Endothelial cell of umbilical vein (primary cell): ENCODE data around the gene SEZ6L. TPM values are rescaled to one million over a fixed set of nuclear protein-coding genes. Genes with fewer than 3 reads are reported as not detected.

Experiments
- BruUV-seq: library from RNA; stranded (reverse); fragments of 400-500 nt; replicated peaks from 2 replicates; lab custom pipeline; 2021; lab: Mats Ljungman, UMichigan
- CTCF ChIA-PET: fragments of 300-600, 350-600 bp; sonication (Branson Sonifier 250); formaldehyde crosslinking; loops from one replicate; lab custom pipeline; 2021; ENCODE audit warnings: antibody characterized with exemption, inconsistent platforms; lab: Charles Lee
- POLR2A ChIA-PET: fragments of 300-600, 350-600 bp; sonication (Branson Sonifier 250); formaldehyde crosslinking; loops from one replicate; lab custom pipeline; 2021; ENCODE audit warnings: antibody characterized with exemption, inconsistent platforms; lab: Charles Lee
- DNase-seq: peaks from one replicate; pipeline ENCODE4 v3.0.0-alpha.2; 2011; ENCODE audit warnings: low read depth, low spot score
- FAIRE-seq: peaks from 2 replicates; lab custom pipeline; 2011; peaks lifted over from hg19 to GRCh38; lab: Jason Lieb, UNC
- H2AFZ ChIP-seq: 2 replicates; pipeline ENCODE4 v1.6.0; 2012; ENCODE audit warnings: low read depth, low read length, control low read depth, inconsistent platforms
- H3K27ac ChIP-seq: 2 replicates; pipeline ENCODE4 v1.5.1; 2011; ENCODE audit warnings: low read depth, mild to moderate bottlenecking, control low read depth, low read length, moderate library complexity; ENCODE audit not compliant: insufficient read depth
- H3K27me3 ChIP-seq, 2 experiments: 2 replicates each; pipeline versions ENCODE4 v1.6.0 to v1.6.1; 2011; ENCODE audit warnings: low read length in 2 of 2, mixed read lengths in 1 of 2; ENCODE audit not compliant: control insufficient read depth in 2 of 2, insufficient read depth in 2 of 2
- H3K36me3 ChIP-seq, 2 experiments: 2 replicates in 1 of 2; 3 replicates in 1 of 2; pipeline ENCODE4 v1.5.1; 2011; ENCODE audit warnings: low read length in 2 of 2, mild to moderate bottlenecking in 1 of 2, moderate library complexity in 1 of 2; ENCODE audit not compliant: control insufficient read depth in 2 of 2, insufficient read depth in 2 of 2; ENCODE audit errors: extremely low read depth in 1 of 2
- H3K4me1 ChIP-seq: 3 replicates; pipeline ENCODE4 v1.5.1; 2011; ENCODE audit warnings: mild to moderate bottlenecking, low read length; ENCODE audit not compliant: control insufficient read depth, insufficient read depth; ENCODE audit errors: extremely low read depth
- H3K4me2 ChIP-seq: 2 replicates; pipeline ENCODE4 v1.6.1; 2011; ENCODE audit warnings: low read length, control low read depth, mixed read lengths; ENCODE audit not compliant: insufficient read depth
- H3K4me3 ChIP-seq, 3 experiments: fragments of 200-600 bp in 1 of 3; sonication (generic), shearing (Covaris generic) in 1 of 3; replicated peaks in 1 of 3; 2 replicates each; pipeline ENCODE4 v1.5.1; 2011 to 2016; ENCODE audit warnings: control low read depth in 3 of 3, low read length in 3 of 3, mild to moderate bottlenecking in 2 of 3, inconsistent platforms in 1 of 3, low read depth in 1 of 3, moderate library complexity in 1 of 3; ENCODE audit not compliant: insufficient read depth in 1 of 3
- H3K79me2 ChIP-seq: 2 replicates; pipeline ENCODE4 v1.6.0; 2012; ENCODE audit warnings: low read length, inconsistent platforms; ENCODE audit not compliant: control insufficient read depth, insufficient read depth
- H3K9ac ChIP-seq: replicated peaks from 2 replicates; pipeline ENCODE3; 2011; ENCODE audit warnings: low read length, control low read depth; ENCODE audit not compliant: insufficient read depth; ENCODE audit errors: extremely low read depth
- H3K9me1 ChIP-seq: replicated peaks from 3 replicates; pipeline ENCODE4 v1.6.0; 2011; ENCODE audit warnings: mild to moderate bottlenecking, low read length; ENCODE audit not compliant: control insufficient read depth, insufficient read depth; ENCODE audit errors: extremely low read depth
- H3K9me3 ChIP-seq: replicated peaks from 2 replicates; pipeline ENCODE4 v1.5.1; 2012; ENCODE audit warnings: low read length, inconsistent platforms; ENCODE audit not compliant: control insufficient read depth, insufficient read depth
- H4K20me1 ChIP-seq: replicated peaks from 2 replicates; pipeline ENCODE3; 2011; ENCODE audit warnings: mild to moderate bottlenecking, low read length; ENCODE audit not compliant: control insufficient read depth, insufficient read depth; ENCODE audit errors: extremely low read depth
- EZH2 ChIP-seq: IDR thresholded peaks from 2 replicates; pipeline ENCODE4 v1.6.1; 2012; ENCODE audit warnings: borderline replicate concordance, low read depth, mild to moderate bottlenecking, moderate library complexity, low read length, inconsistent platforms; ENCODE audit not compliant: severe bottlenecking
- FOS ChIP-seq: IDR thresholded peaks from 2 replicates; pipeline ENCODE4 v1.6.1; 2011; ENCODE audit warnings: mild to moderate bottlenecking, low read length, moderate library complexity, borderline replicate concordance; ENCODE audit not compliant: insufficient read depth
- GATA2 ChIP-seq: IDR thresholded peaks from 2 replicates; pipeline ENCODE4 v1.7.0; 2011; ENCODE audit warnings: low read depth, mild to moderate bottlenecking, moderate library complexity, mixed read lengths, low read length; ENCODE audit not compliant: insufficient read length, insufficient read depth
- JUN ChIP-seq: IDR thresholded peaks from 2 replicates; pipeline ENCODE4 v1.6.1; 2011; ENCODE audit warnings: borderline replicate concordance, low read depth; ENCODE audit not compliant: insufficient read length, insufficient read depth
- MAX ChIP-seq: IDR thresholded peaks from 2 replicates; pipeline ENCODE4 v1.6.1; 2011; ENCODE audit not compliant: insufficient read depth, insufficient read length
- MYC ChIP-seq: IDR thresholded peaks from one replicate; pipeline ENCODE4 v1.6.1; 2011; ENCODE audit warnings: mild to moderate bottlenecking, low read depth, low read length
- POLR2A ChIP-seq: IDR thresholded peaks from 2 replicates; pipeline ENCODE4 v1.6.1; 2012; ENCODE audit warnings: low read depth, mild to moderate bottlenecking, control low read depth, low read length
- POLR2AphosphoS5 ChIP-seq: IDR thresholded peaks from 2 replicates; pipeline ENCODE4 v1.6.1; 2012; ENCODE audit warnings: low read depth, mild to moderate bottlenecking, control low read depth, low read length, moderate library complexity; ENCODE audit not compliant: insufficient read depth
- dilution Hi-C: fragments of 300-500 bp; cut with MboI; formaldehyde crosslinking; loops from one replicate; pipeline ENCODE4 v1.15.0; 2019; ENCODE audit warnings: low sequenced_read_pairs; ENCODE audit not compliant: extremely low pct_ligation_motif_present
- intact Hi-C: fragments of 100-400 bp; cut with micrococcal nuclease; formaldehyde crosslinking; loops from one replicate; pipeline ENCODE4 v1.10.0; 2022
- polyA plus RNA-seq, 4 experiments: library from polyadenylated mRNA; depleted of rRNA in 3 of 4; stranded (reverse) in 3 of 4; unstranded in 1 of 4; fragments of >200 nt; gene quantifications; 2 replicates each; pipeline versions ENCODE4 v1.2.1 to v1.2.3, GENCODE V29; 2011 to 2012; ENCODE audit warnings: missing spikeins in 1 of 4
- total RNA-seq: library from RNA; stranded (reverse); gene quantifications from 2 replicates; pipeline ENCODE4 v1.2.3, GENCODE V29; 2021
- TF ChIP-seq, protein P1 (sequence below), 2 donors: IDR thresholded peaks; 1 replicate in 1 of 2; 2 replicates in 1 of 2; pipeline ENCODE4 v1.5.1; 2011; ENCODE audit warnings: low read length in 2 of 2, mild to moderate bottlenecking in 2 of 2, moderate library complexity in 2 of 2, control low read depth in 1 of 2, inconsistent platforms in 1 of 2, low read depth in 1 of 2; ENCODE audit not compliant: insufficient read depth in 1 of 2; ENCODE audit errors: extremely low read depth in 1 of 2

Gene SEZ6L
- total and polyA plus RNA-seq, 2 donors (not counting 3 experiments of a cell fraction or from before 2014, with no cell fraction given), result not detected

GRCh38 chr22:26124991-26125725, 44.1 kb upstream of the SEZ6L start:
- Histone ChIP-seq H3K79me2 (no peaks in the 10 kb centered on the region), H3K36me3 (no peaks in the 10 kb centered on the region), H3K27me3 (no peaks in the 10 kb centered on the region), H2AFZ (no peak overlapping the region), H3K9me3 (no peaks in the 10 kb centered on the region), H3K27ac (no peak overlapping the region), H3K4me2 (no peak overlapping the region), H3K4me1 (no peaks in the 10 kb centered on the region), H3K9me1 (no peaks in the 10 kb centered on the region), H3K4me3 (no peak overlapping the region), H4K20me1 (no peaks in the 10 kb centered on the region), H3K9ac (no peak overlapping the region)
- dilution Hi-C loops (no loop called here), intact Hi-C loops (no loop called here)
- CTCF ChIA-PET, result no interaction called here
- DNase-seq, result no peak
- BruUV-seq, result no TSS peak
- no peak for TF ChIP-seq POLR2A
- no peak for TF ChIP-seq GATA2
- TF ChIP-seq JUN, result no peak
- TF ChIP-seq EZH2, result no peak
- TF ChIP-seq MYC, result no peak
- TF ChIP-seq POLR2AphosphoS5, result no peak
- no peak for TF ChIP-seq FOS
- TF ChIP-seq MAX, result no peak
- TF ChIP-seq, protein P1, sequence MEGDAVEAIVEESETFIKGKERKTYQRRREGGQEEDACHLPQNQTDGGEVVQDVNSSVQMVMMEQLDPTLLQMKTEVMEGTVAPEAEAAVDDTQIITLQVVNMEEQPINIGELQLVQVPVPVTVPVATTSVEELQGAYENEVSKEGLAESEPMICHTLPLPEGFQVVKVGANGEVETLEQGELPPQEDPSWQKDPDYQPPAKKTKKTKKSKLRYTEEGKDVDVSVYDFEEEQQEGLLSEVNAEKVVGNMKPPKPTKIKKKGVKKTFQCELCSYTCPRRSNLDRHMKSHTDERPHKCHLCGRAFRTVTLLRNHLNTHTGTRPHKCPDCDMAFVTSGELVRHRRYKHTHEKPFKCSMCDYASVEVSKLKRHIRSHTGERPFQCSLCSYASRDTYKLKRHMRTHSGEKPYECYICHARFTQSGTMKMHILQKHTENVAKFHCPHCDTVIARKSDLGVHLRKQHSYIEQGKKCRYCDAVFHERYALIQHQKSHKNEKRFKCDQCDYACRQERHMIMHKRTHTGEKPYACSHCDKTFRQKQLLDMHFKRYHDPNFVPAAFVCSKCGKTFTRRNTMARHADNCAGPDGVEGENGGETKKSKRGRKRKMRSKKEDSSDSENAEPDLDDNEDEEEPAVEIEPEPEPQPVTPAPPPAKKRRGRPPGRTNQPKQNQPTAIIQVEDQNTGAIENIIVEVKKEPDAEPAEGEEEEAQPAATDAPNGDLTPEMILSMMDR (IDR thresholded peaks at IDR 0.05; ENCODE audit: extremely low read depth in 1 of 2, insufficient read depth in 1 of 2, low read depth in 1 of 2, low read length in 2 of 2), result no peak
- no peak for FAIRE-seq
- POLR2A ChIA-PET, result no interaction called here
